K562 (cell line): ENCODE measurements around the gene ATP2A1. TPM values are rescaled to one million over a fixed set of nuclear protein-coding genes. Genes with fewer than 3 reads are reported as not detected.

ENCODE experiments used
- ATAC-seq: fragments of 200-7000 bp; cut with Tn5 transposase; 3 replicates; pipeline ENCODE4 v1.9.1; 2020; ENCODE audit warnings: moderate library complexity
- BruUV-seq: library from RNA; stranded (reverse); fragments of 400-500 nt; replicated peaks from 2 replicates; lab custom pipeline; 2021; lab: Mats Ljungman, UMichigan
- CTCF ChIA-PET: fragments of 300-600 bp; formaldehyde crosslinking; extraction: SDS; loops from one replicate; lab custom pipeline; 2021; ENCODE audit warnings: low intra/inter-chr PET ratio; lab: Yijun Ruan, JAX
- POLR2A ChIA-PET: fragments of 300-600, 350-650 bp; sonication (Branson Sonifier 250); formaldehyde crosslinking; extraction: SDS; loops from one replicate; lab custom pipeline; 2021; ENCODE audit warnings: antibody characterized with exemption, inconsistent platforms; lab: Yijun Ruan, JAX
- DNase-seq, 4 experiments: peaks; one replicate each; pipeline versions ENCODE4 v3.0.0 to v3.0.0-alpha.2; 2011 to 2018; ENCODE audit warnings: low spot score in 3 of 4, mixed read lengths in 3 of 4; ENCODE audit errors: extremely low read depth in 1 of 4
- FAIRE-seq: peaks from 2 replicates; lab custom pipeline; 2011; peaks lifted over from hg19 to GRCh38; lab: Jason Lieb, UNC
- H2AFZ ChIP-seq: 2 replicates; pipeline ENCODE4 v1.6.0; 2011; ENCODE audit warnings: low read depth, low read length, control low read depth, inconsistent platforms
- H3K27ac ChIP-seq: fragments of 200-600 bp; 3 replicates; pipeline ENCODE4 v1.8.0; 2011; ENCODE audit warnings: low read depth, mild to moderate bottlenecking, control low read depth, inconsistent platforms, low read length, moderate library complexity, mixed read lengths; ENCODE audit errors: extremely low read depth
- H3K27me3 ChIP-seq, 2 experiments: fragments of 300-600 bp in 1 of 2; 2 replicates in 1 of 2; 3 replicates in 1 of 2; pipeline versions ENCODE4 v1.6.0 to v1.8.0; 2011; ENCODE audit warnings: inconsistent platforms in 2 of 2, low read length in 2 of 2, mild to moderate bottlenecking in 1 of 2, mixed read lengths in 1 of 2, moderate library complexity in 1 of 2; ENCODE audit not compliant: control insufficient read depth in 2 of 2, insufficient read depth in 2 of 2
- H3K36me3 ChIP-seq: fragments of 300-600 bp; 3 replicates; pipeline ENCODE4 v1.8.0; 2011; ENCODE audit warnings: mild to moderate bottlenecking, low read length, inconsistent platforms; ENCODE audit not compliant: control insufficient read depth, insufficient read depth
- H3K4me1 ChIP-seq, 2 experiments: fragments of 200-600 bp in 1 of 2; replicated peaks in 1 of 2; 2 replicates in 1 of 2; 3 replicates in 1 of 2; pipeline versions ENCODE4 v1.5.1 to v1.8.0; 2011; ENCODE audit warnings: inconsistent platforms in 2 of 2, low read length in 2 of 2, mild to moderate bottlenecking in 1 of 2, mixed read lengths in 1 of 2, moderate library complexity in 1 of 2; ENCODE audit not compliant: control insufficient read depth in 2 of 2, insufficient read depth in 2 of 2
- H3K4me2 ChIP-seq: 2 replicates; pipeline ENCODE4 v1.6.1; 2011; ENCODE audit warnings: low read length, control low read depth, inconsistent platforms, mixed read lengths; ENCODE audit not compliant: insufficient read depth
- H3K4me3 ChIP-seq: fragments of 200-600 bp; sonication (generic), shearing (Covaris generic); 2 replicates; pipeline ENCODE4 v1.5.1; 2016; ENCODE audit warnings: control low read depth, inconsistent platforms
- H3K79me2 ChIP-seq: fragments of 200-600 bp; 3 replicates; pipeline ENCODE4 v1.8.0; 2011; ENCODE audit warnings: low read length, inconsistent platforms; ENCODE audit not compliant: control insufficient read depth, insufficient read depth
- H3K9ac ChIP-seq, 2 experiments: 2 replicates each; pipeline versions ENCODE4 v1.6.0 to v1.6.1; 2011; ENCODE audit warnings: low read depth in 2 of 2, low read length in 2 of 2, control low read depth in 1 of 2, inconsistent platforms in 1 of 2, mild to moderate bottlenecking in 1 of 2, mixed read lengths in 1 of 2; ENCODE audit not compliant: insufficient read depth in 1 of 2
- H3K9me1 ChIP-seq: one replicate; pipeline ENCODE4 v1.6.0; 2011; ENCODE audit warnings: inconsistent platforms, mild to moderate bottlenecking, low read length, moderate library complexity; ENCODE audit not compliant: control insufficient read depth, insufficient read depth
- H3K9me3 ChIP-seq: replicated peaks from 2 replicates; pipeline ENCODE4 v1.5.1; 2011; ENCODE audit warnings: low read depth, low read length, inconsistent platforms; ENCODE audit not compliant: control insufficient read depth, insufficient read depth
- H4K20me1 ChIP-seq: replicated peaks from 2 replicates; pipeline ENCODE4 v1.6.1; 2011; ENCODE audit warnings: low read length, inconsistent platforms, mixed read lengths; ENCODE audit not compliant: control insufficient read depth, insufficient read depth
- ADNP ChIP-seq: fragments of 200-800 bp; sonication (Bioruptor generic); IDR thresholded peaks from 2 replicates; pipeline ENCODE4 v1.6.1; 2016; ENCODE audit warnings: missing genetic modification characterization, missing compliant biosample characterization
- BCOR ChIP-seq: fragments of 450-650 bp; IDR thresholded peaks from 2 replicates; pipeline ENCODE4 v1.6.1; 2016
- CBX1 ChIP-seq: sonication (generic); IDR thresholded peaks from 2 replicates; pipeline ENCODE4 v1.6.1; 2016; ENCODE audit warnings: antibody characterized with exemption, low read depth, mild to moderate bottlenecking
- CBX3 ChIP-seq, 2 experiments: IDR thresholded peaks; 1 replicate in 1 of 2; 2 replicates in 1 of 2; pipeline ENCODE4 v1.6.1; 2012; ENCODE audit warnings: inconsistent platforms in 2 of 2, low read length in 2 of 2, borderline replicate concordance in 1 of 2, control low read depth in 1 of 2
- CHD4 ChIP-seq: fragments of 200-600 bp; sonication (generic); IDR thresholded peaks from 3 replicates; pipeline ENCODE4 v1.6.1; 2012; ENCODE audit warnings: low read depth, mild to moderate bottlenecking, mixed read lengths, low read length, inconsistent platforms; ENCODE audit not compliant: insufficient read depth, insufficient replicate concordance, poor library complexity, severe bottlenecking
- GTF2E2 ChIP-seq: fragments of 200-800 bp; sonication (Bioruptor generic); IDR thresholded peaks from 2 replicates; pipeline ENCODE4 v1.6.1; 2016; ENCODE audit warnings: missing genetic modification characterization, missing compliant biosample characterization
- HDAC1 ChIP-seq, 2 experiments: fragments of 450-650 bp; IDR thresholded peaks; 2 replicates each; pipeline ENCODE4 v1.6.1; 2016 to 2017; ENCODE audit warnings: inconsistent platforms in 1 of 2, mild to moderate bottlenecking in 1 of 2, moderate library complexity in 1 of 2
- HDAC2 ChIP-seq: fragments of 450-650 bp; IDR thresholded peaks from 2 replicates; pipeline ENCODE4 v1.6.1; 2016; ENCODE audit warnings: mild to moderate bottlenecking
- KDM1A ChIP-seq, 2 experiments: fragments of 450-650 bp; IDR thresholded peaks; 2 replicates each; pipeline ENCODE4 v1.6.1; 2016; ENCODE audit warnings: mild to moderate bottlenecking in 2 of 2
- PHF20 ChIP-seq: fragments of 450-650 bp; IDR thresholded peaks from 2 replicates; pipeline ENCODE4 v1.6.1; 2018; ENCODE audit not compliant: partially characterized antibody
- PTBP1 ChIP-seq: fragments of 200-400 bp; formaldehyde crosslinking; IDR thresholded peaks from 2 replicates; pipeline ENCODE4 v1.6.1; 2017; ENCODE audit warnings: low read depth, low read length
- RBM25 ChIP-seq: fragments of 200-400 bp; formaldehyde crosslinking; IDR thresholded peaks from 2 replicates; pipeline ENCODE4 v1.6.1; 2018; ENCODE audit warnings: low read length, low read depth, moderate library complexity; ENCODE audit not compliant: severe bottlenecking
- RCOR1 ChIP-seq, 2 experiments: IDR thresholded peaks; 2 replicates each; pipeline ENCODE4 v1.6.1; 2012; ENCODE audit warnings: low read depth in 2 of 2, low read length in 2 of 2, borderline replicate concordance in 1 of 2, improper control_type of control experiment in 1 of 2
- RREB1 ChIP-seq: fragments of 250-450 bp; sonication (Bioruptor Pico); IDR thresholded peaks from 2 replicates; pipeline ENCODE4 v1.4.0; 2020
- SP1 ChIP-seq: sonication (generic); formaldehyde crosslinking; IDR thresholded peaks from 2 replicates; pipeline ENCODE4 v1.8.1; 2022; ENCODE audit warnings: mild to moderate bottlenecking, missing genetic modification reagents
- WHSC1 ChIP-seq: IDR thresholded peaks from one replicate; pipeline ENCODE4 v1.6.1; 2012; ENCODE audit warnings: low read length, control low read depth, inconsistent platforms
- WGBS: fragments of 100-300 bp; shearing (Covaris generic); methylation state at CpG from one replicate; pipeline ENCODE4 v1.1.6; 2016; ENCODE audit warnings: low coverage, mixed read lengths; ENCODE audit not compliant: insufficient coverage; ENCODE audit errors: missing lambda C conversion rate; 5-methylcytosine and 5-hydroxymethylcytosine counted together
- in situ Hi-C: fragments of 300-500 bp; cut with MboI; formaldehyde crosslinking; loops from 4 replicates; pipeline ENCODE4 v1.15.0; 2018; ENCODE audit warnings: inconsistent platforms, mixed read lengths
- intact Hi-C: fragments of 100-400 bp; cut with micrococcal nuclease; formaldehyde crosslinking; loops from 2 replicates; pipeline ENCODE4 v1.14.2; 2022
- polyA plus RNA-seq, 8 experiments: library from polyadenylated mRNA; depleted of rRNA in 4 of 8; stranded (reverse) in 5 of 8; unstranded in 3 of 8; fragments of >200 nt; fragmentation: Nextera tagmentation in 2 of 8; fragmentation: Illumina TruSeq in 1 of 8; extraction: Ambion mirVana in 2 of 8; extraction: Trizol in 1 of 8; gene quantifications; 2 replicates each; pipeline versions ENCODE4 v1.2.1 to v1.2.3, GENCODE V29; 2011 to 2014; ENCODE audit warnings: inconsistent platforms in 1 of 8, missing spikeins in 1 of 8
- total RNA-seq, 7 experiments: library from RNA; depleted of rRNA in 6 of 7; stranded (reverse); fragments of >200 nt in 6 of 7; fragmentation: Illumina TruSeq in 2 of 7; extraction: Trizol in 2 of 7; gene quantifications; 2 replicates each; pipeline versions ENCODE4 v1.2.1 to v1.2.3, GENCODE V29; 2011 to 2021; ENCODE audit warnings: low replicate concordance in 1 of 7

ATP2A1 gene
- total and polyA plus RNA-seq, 9 of the 15 experiments (the other 6 are each of a cell fraction or from before 2014, with no cell fraction given): 0.25 to 2.6 (median 0.65) TPM

GRCh38 chr16:28880589-28880915 is 2.3 kb downstream of the ATP2A1 start (continued):
- TF ChIP-seq RREB1: no peak
- TF ChIP-seq SP1 (CRISPR knock-in tag): 0 out of 2 replicates have a peak, but pooled peaks have one; percentile 30
- TF ChIP-seq, all 486 proteins: peak for 7

- peak overlapping the region in 1 of 2 experiments; percentile 92; a peak in 1 of 4 replicates for H3K9ac ChIP-seq
- intact Hi-C loops: loop anchor here (5.0 kb wide), 2 partner anchors 34 to 56 kb away; partner anchors contain the start of gene TUFM
- ChIA-PET POLR2A (interaction anchor here (0.6 to 1.5 kb wide), 3 partner anchors 9 to 18 kb away, joined by 3 to 10 read pairs (median 4); partner anchors contain the start of gene SH2B1), CTCF (no interaction called here)
- WGBS: 89% methylated on average over 4 of the region's 4 CpGs
- H3K9me1 ChIP-seq: no peaks in the 10 kb centered on the region
- peaks cover 9% of the 10 kb centered on the region for H3K79me2 ChIP-seq
- no peak overlapping the region for H3K4me3 ChIP-seq
- ATAC-seq: no peak
- FAIRE-seq: no peak
- H4K20me1 ChIP-seq: no peaks in the 10 kb centered on the region
- peak overlapping the region; percentile 71; the same call in 1 of the 2 replicates for H3K4me2 ChIP-seq
- no peaks in the 10 kb centered on the region for H3K27me3 ChIP-seq
- BruUV-seq: no TSS peak
- peaks cover 11 to 59% of the 10 kb centered on the region in 2 experiments; a peak in 4 of 5 replicates for H3K4me1 ChIP-seq
- no peak for DNase-seq
- H3K9me3 ChIP-seq: no peaks in the 10 kb centered on the region
- in situ Hi-C loops: no loop called here
- no peak overlapping the region for H2AFZ ChIP-seq
- no peak overlapping the region for H3K27ac ChIP-seq
- H3K36me3 ChIP-seq: peaks cover 2% of the 10 kb centered on the region; the same call in 1 of the 3 replicates
- TF ChIP-seq RCOR1 (IDR thresholded peaks at IDR 0.05; ENCODE audit: borderline replicate concordance in 1 of 2, low read depth in 2 of 2, low read length in 2 of 2): peak in 1 of 2 experiments; percentile 72; a peak in 1 of 4 replicates
- peak; percentile 80 for TF ChIP-seq CHD4
- TF ChIP-seq PHF20: peak; percentile 27
- peak; percentile 87 for TF ChIP-seq ADNP
- peak in 1 of 2 experiments; percentile 45; a peak in 1 of 3 replicates for TF ChIP-seq CBX3 (IDR thresholded peaks at IDR 0.05; ENCODE audit: borderline replicate concordance in 1 of 2, low read length in 2 of 2)
- peak; percentile 97 for TF ChIP-seq RBM25
- 0 out of 2 replicates have a peak, but pooled peaks have one; percentile 84 for TF ChIP-seq PTBP1
- peak; percentile 77 to 88 for TF ChIP-seq KDM1A (IDR thresholded peaks at IDR 0.05)
- no peak for TF ChIP-seq GTF2E2 (tag)
- TF ChIP-seq BCOR: peak; percentile 98
- TF ChIP-seq HDAC2: peak; percentile 75; the same call in 1 of the 2 replicates
- no peak for TF ChIP-seq WHSC1
- TF ChIP-seq CBX1: peak; percentile 88; the same call in 1 of the 2 replicates
- TF ChIP-seq HDAC1 (IDR thresholded peaks at IDR 0.05): peak in 1 of 2 experiments; percentile 25; a peak in 1 of 4 replicates
Measured at GRCh38 chr16:28880955-28881354, 2.7 kb downstream of the ATP2A1 start.
